H1 (cell line): ENCODE measurements around the gene DES. TPM values are rescaled to one million over a fixed set of nuclear protein-coding genes. Genes with fewer than 3 reads are reported as not detected.

Experiments
- CTCF ChIA-PET: fragments of 300-600 bp; sonication (Branson Sonifier 250); formaldehyde crosslinking; loops from one replicate; lab custom pipeline; 2021; ENCODE audit not compliant: partially characterized antibody; lab: Charles Lee
- POLR2A ChIA-PET: fragments of 300-600 bp; sonication (Branson Sonifier 250); formaldehyde crosslinking; loops from one replicate; lab custom pipeline; 2021; ENCODE audit warnings: inconsistent platforms; ENCODE audit not compliant: partially characterized antibody; lab: Charles Lee
- DNase-seq, 2 experiments: peaks; one replicate each; pipeline versions ENCODE4 v3.0.0 to v3.0.0-alpha.2; 2010 to 2022; ENCODE audit warnings: low spot score in 2 of 2, low read depth in 1 of 2, mixed read lengths in 1 of 2
- FAIRE-seq: peaks from 2 replicates; lab custom pipeline; 2011; peaks lifted over from hg19 to GRCh38; lab: Jason Lieb, UNC
- H2AFZ ChIP-seq: 2 replicates; pipeline ENCODE4 v1.8.1; 2012; ENCODE audit warnings: low read length, inconsistent platforms
- H2AK5ac ChIP-seq: 2 replicates; pipeline ENCODE4 v1.6.1; 2013; ENCODE audit warnings: low read depth, low read length
- H2BK120ac ChIP-seq: replicated peaks from 2 replicates; pipeline ENCODE3; 2013; ENCODE audit warnings: low read depth, low read length, inconsistent platforms
- H2BK12ac ChIP-seq: 2 replicates; pipeline ENCODE4 v1.6.1; 2013; ENCODE audit warnings: low read depth, low read length
- H2BK15ac ChIP-seq: 2 replicates; pipeline ENCODE4 v1.6.1; 2013; ENCODE audit warnings: low read length
- H2BK20ac ChIP-seq: 2 replicates; pipeline ENCODE4 v1.6.1; 2013; ENCODE audit warnings: low read length
- H2BK5ac ChIP-seq: 2 replicates; pipeline ENCODE4 v1.6.1; 2013; ENCODE audit warnings: low read depth, low read length
- H3K14ac ChIP-seq: 2 replicates; pipeline ENCODE4 v1.6.1; 2013; ENCODE audit warnings: inconsistent platforms; ENCODE audit not compliant: insufficient read length
- H3K18ac ChIP-seq: 2 replicates; pipeline ENCODE4 v1.6.1; 2013; ENCODE audit warnings: low read length; ENCODE audit errors: extremely low read depth
- H3K23ac ChIP-seq: 2 replicates; pipeline ENCODE4 v1.6.1; 2013; ENCODE audit warnings: inconsistent platforms; ENCODE audit not compliant: insufficient read length
- H3K23me2 ChIP-seq: 2 replicates; pipeline ENCODE4 v1.6.1; 2013; ENCODE audit warnings: low read depth, low read length
- H3K27ac ChIP-seq: 2 replicates; pipeline ENCODE4 v1.6.1; 2011; ENCODE audit warnings: low read depth, low read length, inconsistent platforms
- H3K27me3 ChIP-seq, 4 experiments: replicated peaks in 1 of 4; 1 replicate in 1 of 4; 2 replicates in 3 of 4; pipeline versions ENCODE4 v1.6.1 to v1.8.1; 2011 to 2013; ENCODE audit warnings: low read length in 3 of 4, mild to moderate bottlenecking in 3 of 4, inconsistent platforms in 2 of 4, mixed read lengths in 2 of 4, moderate library complexity in 1 of 4; ENCODE audit not compliant: control insufficient read depth in 3 of 4, insufficient read depth in 3 of 4; ENCODE audit errors: extremely low read depth in 1 of 4
- H3K36me3 ChIP-seq, 4 experiments: 2 replicates each; pipeline versions ENCODE4 v1.6.1 to v1.8.1; 2011 to 2013; ENCODE audit warnings: mild to moderate bottlenecking in 4 of 4, low read length in 3 of 4, moderate library complexity in 2 of 4, control low read depth in 1 of 4, inconsistent platforms in 1 of 4; ENCODE audit not compliant: insufficient read depth in 4 of 4, control insufficient read depth in 2 of 4
- H3K4ac ChIP-seq: replicated peaks from 2 replicates; pipeline ENCODE3; 2013; ENCODE audit warnings: low read length, low read depth, mixed read lengths, inconsistent platforms; ENCODE audit not compliant: insufficient read length
- H3K4me1 ChIP-seq, 4 experiments: replicated peaks in 1 of 4; 1 replicate in 1 of 4; 2 replicates in 3 of 4; pipeline versions ENCODE4 v1.6.1 to v1.8.1; 2011 to 2013; ENCODE audit warnings: low read length in 3 of 4, inconsistent platforms in 2 of 4, mixed read lengths in 1 of 4; ENCODE audit not compliant: insufficient read depth in 4 of 4, control insufficient read depth in 3 of 4
- H3K4me2 ChIP-seq, 2 experiments: 2 replicates each; pipeline versions ENCODE4 v1.6.1 to v1.8.1; 2011 to 2013; ENCODE audit warnings: low read depth in 2 of 2, low read length in 2 of 2, control low read depth in 1 of 2, inconsistent platforms in 1 of 2, mild to moderate bottlenecking in 1 of 2; ENCODE audit not compliant: insufficient read depth in 1 of 2
- H3K4me3 ChIP-seq, 4 experiments: fragments of 200-600, 300-600 bp in 1 of 4; sonication (generic), shearing (Covaris generic), sonication (Bioruptor Twin) in 1 of 4; 2 replicates each; pipeline versions ENCODE4 v1.5.1 to v1.8.1; 2011 to 2016; ENCODE audit warnings: low read length in 4 of 4, low read depth in 3 of 4, control low read depth in 2 of 4, inconsistent platforms in 2 of 4, mild to moderate bottlenecking in 2 of 4, mixed read lengths in 1 of 4, moderate library complexity in 1 of 4; ENCODE audit not compliant: insufficient read depth in 2 of 4; ENCODE audit errors: extremely low read depth in 1 of 4
- H3K56ac ChIP-seq: replicated peaks from 2 replicates; pipeline ENCODE3; 2013; ENCODE audit warnings: low read depth, mild to moderate bottlenecking, mixed read lengths, low read length, inconsistent platforms; ENCODE audit not compliant: insufficient read length
- H3K79me1 ChIP-seq: 2 replicates; pipeline ENCODE4 v1.6.1; 2013; ENCODE audit warnings: low read depth, low read length, control low read depth
- H3K79me2 ChIP-seq, 2 experiments: 2 replicates each; pipeline versions ENCODE4 v1.6.1 to v1.8.1; 2012 to 2013; ENCODE audit warnings: low read length in 2 of 2, mild to moderate bottlenecking in 2 of 2, inconsistent platforms in 1 of 2; ENCODE audit not compliant: insufficient read depth in 2 of 2, control insufficient read depth in 1 of 2
- H3K9ac ChIP-seq, 4 experiments: replicated peaks in 1 of 4; 1 replicate in 1 of 4; 2 replicates in 3 of 4; pipeline versions ENCODE4 v1.6.1 to v1.8.1; 2011 to 2013; ENCODE audit warnings: low read depth in 3 of 4, low read length in 3 of 4, control low read depth in 2 of 4, mild to moderate bottlenecking in 2 of 4, moderate library complexity in 2 of 4, inconsistent platforms in 1 of 4; ENCODE audit errors: extremely low read depth in 1 of 4
- H3K9me3 ChIP-seq, 2 experiments: 2 replicates each; pipeline versions ENCODE4 v1.6.1 to v1.8.1; 2012 to 2013; ENCODE audit warnings: mild to moderate bottlenecking in 2 of 2, moderate library complexity in 2 of 2, control low read depth in 1 of 2, inconsistent platforms in 1 of 2, low read depth in 1 of 2, low read length in 1 of 2, mixed read lengths in 1 of 2; ENCODE audit not compliant: insufficient read depth in 2 of 2
- H4K20me1 ChIP-seq, 2 experiments: replicated peaks in 1 of 2; 2 replicates each; pipeline versions ENCODE3 to v1.8.1; 2011 to 2013; ENCODE audit warnings: inconsistent platforms in 2 of 2, low read length in 2 of 2, mild to moderate bottlenecking in 1 of 2; ENCODE audit not compliant: insufficient read depth in 2 of 2, control insufficient read depth in 1 of 2
- H4K5ac ChIP-seq: 2 replicates; pipeline ENCODE4 v1.6.1; 2013; ENCODE audit warnings: low read length, low read depth, mixed read lengths, inconsistent platforms; ENCODE audit not compliant: insufficient read length
- H4K8ac ChIP-seq: 2 replicates; pipeline ENCODE4 v1.8.0; 2013; ENCODE audit warnings: mild to moderate bottlenecking, moderate library complexity, low read length, inconsistent platforms; ENCODE audit not compliant: insufficient read depth; ENCODE audit errors: extremely low read depth
- H4K91ac ChIP-seq: replicated peaks from 2 replicates; pipeline ENCODE3; 2013; ENCODE audit warnings: low read length, mixed read lengths, inconsistent platforms; ENCODE audit not compliant: insufficient read length
- CBX5 ChIP-seq: fragments of 300-800, 300-1000 bp; sonication (generic); IDR thresholded peaks from 2 replicates; pipeline ENCODE4 v1.7.1; 2016; ENCODE audit warnings: antibody characterized with exemption, low read length, low read depth
- CBX8 ChIP-seq: fragments of 300-800, 300-1000 bp; sonication (generic); IDR thresholded peaks from 2 replicates; pipeline ENCODE4 v1.7.1; 2016; ENCODE audit warnings: low read depth, low read length, borderline replicate concordance
- POLR2A ChIP-seq, 2 experiments: IDR thresholded peaks; 1 replicate in 1 of 2; 2 replicates in 1 of 2; pipeline ENCODE4 v1.6.1; 2011; ENCODE audit warnings: low read depth in 2 of 2, low read length in 2 of 2, mild to moderate bottlenecking in 2 of 2; ENCODE audit errors: control extremely low read depth in 1 of 2
- TAF1 ChIP-seq: IDR thresholded peaks from 2 replicates; pipeline ENCODE4 v1.6.1; 2011; ENCODE audit warnings: mild to moderate bottlenecking, low read depth, low read length
- TAF7 ChIP-seq: optimal IDR thresholded peaks from 2 replicates; pipeline ENCODE3; 2011; ENCODE audit warnings: low read depth, mild to moderate bottlenecking, inconsistent platforms, low read length, moderate library complexity, borderline replicate concordance
- TBP ChIP-seq: IDR thresholded peaks from 2 replicates; pipeline ENCODE4 v1.6.1; 2011; ENCODE audit warnings: low read depth, low read length, improper control_type of control experiment
- WGBS, 2 experiments: shearing (Covaris generic) in 1 of 2; methylation state at CpG; one replicate each; pipeline versions ENCODE4 v1.1.6 to v1.1.7; 2013 to 2015; ENCODE audit warnings: low lambda C conversion rate in 2 of 2, mixed read lengths in 2 of 2, inconsistent platforms in 1 of 2, low coverage in 1 of 2, missing lambda C conversion rate in 1 of 2; ENCODE audit not compliant: insufficient replicate concordance in 2 of 2, insufficient coverage in 1 of 2, insufficient read length in 1 of 2; ENCODE audit errors: extremely low coverage in 1 of 2, missing lambda C conversion rate in 1 of 2; 5-methylcytosine and 5-hydroxymethylcytosine counted together
- polyA plus RNA-seq, 7 experiments: library from polyadenylated mRNA; depleted of rRNA in 3 of 7; stranded (reverse) in 5 of 7; unstranded in 2 of 7; fragments of >200 nt in 5 of 7; fragments of 200-250 nt in 2 of 7; gene quantifications; 1 replicate in 5 of 7; 2 replicates in 1 of 7; 4 replicates in 1 of 7; pipeline versions ENCODE4 v1.2.1 to v1.2.3, GENCODE V29; 2011 to 2013; ENCODE audit warnings: missing spikeins in 2 of 7, mixed read lengths in 2 of 7
- total RNA-seq: library from RNA; stranded (reverse); fragmentation: NEBNext Ultra II Directional; extraction: Animal tissue kit (Norgen Biotek cat#: 25700); gene quantifications from 2 replicates; pipeline ENCODE4 v1.2.1, GENCODE V29; 2021

The DES gene
- total and polyA plus RNA-seq, 2 of the 8 experiments (the other 6 are each of a cell fraction or from before 2014, with no cell fraction given), result 1.8 to 4.3 TPM

GRCh38 chr2:219396863-219397457 is 21.2 kb upstream of the DES start:
- Histone ChIP-seq H2BK20ac (no peak overlapping the region), H4K20me1 (no peaks in the 10 kb centered on the region), H2BK12ac (no peak overlapping the region), H4K8ac (no peak overlapping the region), H2BK120ac (no peak overlapping the region), H4K91ac (no peak overlapping the region), H3K56ac (no peak overlapping the region), H2AK5ac (no peak overlapping the region), H4K5ac (no peak overlapping the region), H3K27me3 (no peaks in the 10 kb centered on the region; a peak in 1 of 7 replicates), H3K79me2 (no peaks in the 10 kb centered on the region), H3K36me3 (no peaks in the 10 kb centered on the region), H3K23ac (no peak overlapping the region), H2BK15ac (no peak overlapping the region), H2AFZ (no peak overlapping the region), H3K23me2 (no peaks in the 10 kb centered on the region), H3K4me3 (no peak overlapping the region), H3K4me2 (no peak overlapping the region), H3K4ac (no peak overlapping the region), H3K9ac (no peak overlapping the region), H3K4me1 (peaks cover 2 to 6% (median 3%) of the 10 kb centered on the region in 4 experiments; a peak in 4 of 7 replicates), H3K14ac (no peak overlapping the region), H2BK5ac (no peak overlapping the region), H3K27ac (no peak overlapping the region), H3K9me3 (no peaks in the 10 kb centered on the region), H3K18ac (no peak overlapping the region), H3K79me1 (no peaks in the 10 kb centered on the region)
- POLR2A ChIA-PET, result no interaction called here
- no peak for FAIRE-seq
- WGBS, 2 experiments, result 82% methylated on average over 5 of the region's 6 CpGs; no CpG with 5 or more reads in 1 of the 2 experiments
- CTCF ChIA-PET, result interaction anchor here (0.9 to 2.6 kb wide), 4 partner anchors 94 to 133 kb away, joined by 3 to 7 read pairs (median 4); a partner anchor contains a TSS
- TF ChIP-seq CBX5, result no peak
- no peak for TF ChIP-seq TAF7
- TF ChIP-seq TBP, result no peak
- no peak for TF ChIP-seq CBX8
- TF ChIP-seq TAF1, result no peak
- no peak for TF ChIP-seq POLR2A (IDR thresholded peaks at IDR 0.05; ENCODE audit: control extremely low read depth in 1 of 2, low read depth in 2 of 2, low read length in 2 of 2)
- DNase-seq, result no peak
